Parietal lobe (tissue), 1 donor: ENCODE measurements around the gene CCL13. TPM values are rescaled to one million over a fixed set of nuclear protein-coding genes. Genes with fewer than 3 reads are reported as not detected.

Experiments
- total RNA-seq: library from RNA; depleted of rRNA; stranded (reverse); fragments of >200 nt; gene quantifications from one replicate; pipeline ENCODE4 v1.2.3, GENCODE V29; 2014

Gene CCL13
- not detected for total RNA-seq

GRCh38 chr17:34356194-34356593 lies at the start of gene CCL13:
CCL13 (plus strand) TSS chr17:34356480; CDS start chr17:34356527, 47 bp downstream.

GRCh38 chr17:34319039-34319483 lies 37.2 kb upstream of the CCL13 start, which contains the start of gene CCL8:
CCL8 (plus strand) TSS chr17:34319435; CDS start chr17:34319502, 67 bp downstream.

GRCh38 chr17:34363183-34363661 lies 6.9 kb downstream of the CCL13 start, which contains the start of gene CCL1:
CCL1 (minus strand) TSS chr17:34363233; CDS start chr17:34363161, 72 bp downstream.

Other genes starting within 250 kb of the CCL13 start
- 0.94 TPM for gene CCL2, start 101.2 kb upstream of the CCL13 start, total RNA-seq
- not detected for gene CCL7, start 86.3 kb upstream of the CCL13 start, total RNA-seq
- gene CCL11, start 70.7 kb upstream of the CCL13 start, total RNA-seq: not detected
- not detected for gene CCL8, start 37.0 kb upstream of the CCL13 start, total RNA-seq
- gene CCL1, start 6.8 kb downstream of the CCL13 start, total RNA-seq: not detected
- gene TMEM132E, start 223.1 kb downstream of the CCL13 start, total RNA-seq: 1.3 TPM